HUES6 (cell line): ENCODE measurements around the gene BMPR2.

ENCODE experiments used
- H3K27ac ChIP-seq: 2 replicates; pipeline ENCODE4 v1.7.0; 2013; ENCODE audit warnings: low read depth, mild to moderate bottlenecking, low read length, inconsistent platforms
- H3K27me3 ChIP-seq: 2 replicates; pipeline ENCODE4 v1.6.1; 2013; ENCODE audit warnings: low read length; ENCODE audit not compliant: control insufficient read depth, insufficient read depth
- H3K36me3 ChIP-seq: 2 replicates; pipeline ENCODE4 v1.6.1; 2013; ENCODE audit warnings: low read length; ENCODE audit not compliant: control insufficient read depth, insufficient read depth
- H3K4me1 ChIP-seq: 2 replicates; pipeline ENCODE4 v1.6.1; 2013; ENCODE audit warnings: low read length; ENCODE audit not compliant: control insufficient read depth, insufficient read depth
- H3K4me3 ChIP-seq: 2 replicates; pipeline ENCODE4 v1.5.1; 2013; ENCODE audit warnings: low read depth, low read length
- H3K9ac ChIP-seq: one replicate; pipeline ENCODE4 v1.6.1; 2013; ENCODE audit warnings: mild to moderate bottlenecking, low read length
- H3K9me3 ChIP-seq: 2 replicates; pipeline ENCODE4 v1.6.1; 2013; ENCODE audit warnings: low read depth, low read length; ENCODE audit not compliant: control insufficient read depth, insufficient read depth

BMPR2 gene

DNA sequence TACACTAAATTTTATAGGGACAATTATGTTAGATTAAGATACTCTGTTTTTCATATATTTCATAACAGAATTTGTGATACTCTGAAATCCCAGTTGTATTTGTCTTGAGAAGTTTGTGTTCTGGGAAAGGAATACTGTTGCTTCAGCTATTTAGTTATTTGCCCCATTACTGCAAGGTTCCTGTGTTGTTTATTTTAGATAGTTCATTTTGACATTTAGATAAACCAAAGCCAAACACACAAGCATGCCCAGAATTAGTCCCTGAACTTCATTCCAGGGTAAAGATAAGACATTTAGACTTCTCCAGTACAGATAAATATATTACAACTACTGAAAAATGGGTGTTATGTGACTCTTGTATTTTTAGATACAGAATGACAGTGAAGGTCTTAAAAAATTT lies 74.7 kb downstream of the BMPR2 start:
- no peaks in the 10 kb centered on the region for H3K4me1 ChIP-seq
- H3K9ac ChIP-seq: no peak overlapping the region
- no peaks in the 10 kb centered on the region for H3K9me3 ChIP-seq
- H3K27me3 ChIP-seq: no peaks in the 10 kb centered on the region
- H3K27ac ChIP-seq: no peak overlapping the region
- H3K4me3 ChIP-seq: no peak overlapping the region
- H3K36me3 ChIP-seq: peaks cover 5% of the 10 kb centered on the region; the same call in 1 of the 2 replicates

DNA sequence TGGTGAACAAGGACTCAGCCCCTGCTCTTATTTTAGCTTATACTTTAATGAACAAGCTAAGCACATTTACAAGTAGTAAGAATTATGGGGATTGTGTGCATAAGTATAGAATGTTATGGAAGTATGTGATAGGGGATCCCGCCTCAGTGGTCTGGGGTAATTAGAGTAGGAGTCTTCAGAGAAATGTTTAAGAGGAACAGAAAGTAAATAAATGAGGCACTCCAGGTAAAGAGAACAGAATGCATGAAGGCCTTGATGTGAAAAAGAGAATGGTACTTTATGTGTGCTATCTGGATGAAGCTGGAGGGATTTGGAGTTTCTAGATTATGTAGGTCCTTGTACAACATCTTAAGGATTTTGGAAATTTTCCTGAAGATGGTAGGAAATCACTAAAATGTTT lies 76.6 kb downstream of the BMPR2 start:
- no peaks in the 10 kb centered on the region for H3K9me3 ChIP-seq

DNA sequence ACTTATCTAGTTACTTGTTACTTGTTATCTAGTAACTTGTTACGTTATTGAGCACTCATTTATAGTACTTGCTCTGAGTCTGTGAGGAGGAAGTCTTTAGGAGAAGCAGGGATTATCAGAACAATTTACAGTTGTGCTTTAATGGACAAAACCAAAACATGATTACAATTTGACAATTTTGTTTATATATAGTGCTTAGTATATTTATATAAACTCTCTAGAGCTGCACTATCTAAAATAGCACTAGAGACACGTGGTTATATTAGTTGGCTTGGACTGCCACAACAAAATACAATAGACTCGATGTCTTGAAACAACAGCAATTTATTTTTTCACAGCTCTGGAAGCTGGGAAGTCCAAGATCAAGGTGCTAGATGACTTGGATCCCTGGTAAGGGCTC lies 78.4 kb downstream of the BMPR2 start:
- no peaks in the 10 kb centered on the region for H3K9me3 ChIP-seq
- H3K36me3 ChIP-seq: peaks cover 5% of the 10 kb centered on the region; the same call in 1 of the 2 replicates
- H3K9ac ChIP-seq: no peak overlapping the region
- no peaks in the 10 kb centered on the region for H3K27me3 ChIP-seq
- H3K4me1 ChIP-seq: no peaks in the 10 kb centered on the region
- H3K4me3 ChIP-seq: no peak overlapping the region
- H3K27ac ChIP-seq: no peak overlapping the region

More for the DNA sequence above, 76.6 kb downstream of the BMPR2 start:
- Histone ChIP-seq H3K9ac (no peak overlapping the region), H3K4me1 (no peaks in the 10 kb centered on the region), H3K27ac (no peak overlapping the region), H3K36me3 (peaks cover 8% of the 10 kb centered on the region; the same call in 1 of the 2 replicates), H3K4me3 (no peak overlapping the region), H3K27me3 (no peaks in the 10 kb centered on the region)

DNA sequence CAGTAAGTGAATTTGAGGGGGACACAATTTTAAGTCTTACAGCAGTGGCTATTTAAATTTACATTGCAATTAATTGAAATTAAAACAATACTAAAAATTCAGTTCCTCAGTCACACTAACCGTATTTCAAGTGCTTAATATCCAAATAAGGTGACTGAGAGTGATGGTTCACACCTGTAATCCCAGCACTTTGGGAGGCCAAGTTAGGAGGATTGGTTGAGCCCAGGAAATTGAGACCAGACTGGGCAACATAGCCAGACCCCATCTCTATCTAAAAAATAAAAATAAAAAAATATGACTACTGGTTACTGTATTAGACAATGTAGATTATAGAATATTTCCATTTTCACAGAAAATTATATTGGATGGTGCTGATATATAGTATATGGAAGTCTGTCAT lies 79.0 kb downstream of the BMPR2 start:
- H3K4me3 ChIP-seq: no peak overlapping the region
- no peak overlapping the region for H3K9ac ChIP-seq
- no peaks in the 10 kb centered on the region for H3K4me1 ChIP-seq
- no peaks in the 10 kb centered on the region for H3K9me3 ChIP-seq
- no peak overlapping the region for H3K27ac ChIP-seq
- peaks cover 5% of the 10 kb centered on the region; the same call in 1 of the 2 replicates for H3K36me3 ChIP-seq
- no peaks in the 10 kb centered on the region for H3K27me3 ChIP-seq

DNA sequence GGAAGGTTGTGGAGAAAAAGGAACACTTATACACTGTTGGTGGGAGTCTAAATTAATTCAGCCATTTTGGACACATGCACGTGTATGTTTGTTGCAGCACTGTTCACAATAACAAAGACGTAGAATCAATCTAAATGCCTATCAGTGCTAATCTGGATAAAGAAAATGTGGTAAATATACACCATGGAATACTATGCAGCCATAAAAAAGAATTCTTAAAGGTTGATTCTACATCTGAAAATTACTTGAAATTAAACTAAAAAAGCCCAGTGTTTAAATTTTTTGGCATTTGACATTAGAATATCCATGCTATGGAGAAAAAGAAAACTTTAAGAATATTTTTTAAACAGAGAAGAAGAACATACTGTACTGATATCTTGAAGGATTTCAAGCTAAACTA lies 84.0 kb downstream of the BMPR2 start:
- Histone ChIP-seq H3K27me3 (no peaks in the 10 kb centered on the region), H3K9me3 (no peaks in the 10 kb centered on the region), H3K9ac (no peak overlapping the region), H3K27ac (no peak overlapping the region), H3K36me3 (peaks cover 8% of the 10 kb centered on the region), H3K4me1 (no peaks in the 10 kb centered on the region), H3K4me3 (no peak overlapping the region)

DNA sequence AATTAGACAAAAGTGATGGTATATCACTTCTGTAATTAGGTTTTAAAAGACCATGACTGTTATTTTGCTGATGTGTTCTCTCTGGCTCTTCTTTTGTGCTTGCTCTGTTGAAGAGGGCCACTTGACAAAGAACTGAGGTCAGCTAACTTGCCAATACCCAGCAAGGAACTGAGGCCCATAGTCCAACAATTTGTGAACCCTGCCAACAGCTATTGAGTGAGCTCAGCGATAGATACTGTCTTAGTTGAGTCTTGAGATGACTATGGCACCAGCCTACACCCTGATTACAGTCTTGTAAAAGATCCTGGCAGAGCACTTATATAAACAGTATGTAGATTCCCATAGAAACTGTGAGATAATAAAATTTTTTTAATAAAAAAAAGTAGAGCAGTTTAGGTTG lies 103.0 kb downstream of the BMPR2 start:
- no peaks in the 10 kb centered on the region for H3K9me3 ChIP-seq
- no peak overlapping the region for H3K9ac ChIP-seq
- H3K27ac ChIP-seq: no peak overlapping the region
- no peaks in the 10 kb centered on the region for H3K4me1 ChIP-seq
- no peak overlapping the region for H3K4me3 ChIP-seq
- H3K27me3 ChIP-seq: no peaks in the 10 kb centered on the region
- 0 out of 2 replicates have a peak, but pooled peaks cover 12% of the 10 kb centered on the region for H3K36me3 ChIP-seq

DNA sequence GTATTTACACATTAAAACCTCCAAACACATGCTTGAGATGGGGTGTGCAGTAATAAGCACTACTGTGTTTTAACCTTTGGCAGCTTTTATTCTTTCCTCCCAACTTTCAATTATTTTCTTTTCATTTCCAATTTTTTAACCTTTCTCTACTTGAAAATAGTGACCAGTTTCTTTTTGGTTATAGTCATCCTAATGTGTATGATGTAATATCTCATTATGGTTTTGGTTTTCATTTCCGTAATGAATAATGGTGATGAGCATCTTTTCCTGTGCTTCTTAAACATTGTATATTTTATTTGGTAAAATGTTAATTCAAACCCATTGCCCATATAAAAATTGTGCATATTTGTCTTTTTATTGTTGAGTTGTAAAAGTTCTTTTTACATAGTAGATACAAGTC lies 103.5 kb downstream of the BMPR2 start:
- Histone ChIP-seq H3K4me3 (no peak overlapping the region), H3K27me3 (no peaks in the 10 kb centered on the region), H3K4me1 (no peaks in the 10 kb centered on the region), H3K9me3 (no peaks in the 10 kb centered on the region), H3K9ac (no peak overlapping the region), H3K36me3 (0 out of 2 replicates have a peak, but pooled peaks cover 12% of the 10 kb centered on the region), H3K27ac (no peak overlapping the region)

DNA sequence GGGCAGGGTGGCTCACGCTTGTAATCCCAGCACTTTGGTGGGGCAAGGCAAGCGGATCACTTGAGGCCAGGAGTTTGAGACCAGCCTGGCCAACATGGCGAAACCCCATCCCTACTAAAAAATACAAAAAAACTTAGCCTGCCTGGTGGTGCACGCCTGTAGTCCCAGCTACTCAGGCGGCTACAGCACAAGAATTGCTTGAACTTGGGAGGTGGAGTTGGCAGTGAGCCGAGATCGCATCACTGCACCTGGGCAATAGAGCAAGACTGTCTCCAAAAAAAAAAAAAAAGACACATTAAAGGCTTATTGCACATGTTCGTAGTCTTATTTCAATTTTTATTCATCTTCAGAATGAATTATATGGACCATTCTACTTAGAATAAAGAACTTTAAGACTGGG lies 110.2 kb downstream of the BMPR2 start:
- H3K9me3 ChIP-seq: no peaks in the 10 kb centered on the region
- H3K36me3 ChIP-seq: peaks cover 13% of the 10 kb centered on the region
- H3K4me1 ChIP-seq: no peaks in the 10 kb centered on the region
- no peak overlapping the region for H3K9ac ChIP-seq
- H3K4me3 ChIP-seq: no peak overlapping the region
- no peaks in the 10 kb centered on the region for H3K27me3 ChIP-seq
- no peak overlapping the region for H3K27ac ChIP-seq

DNA sequence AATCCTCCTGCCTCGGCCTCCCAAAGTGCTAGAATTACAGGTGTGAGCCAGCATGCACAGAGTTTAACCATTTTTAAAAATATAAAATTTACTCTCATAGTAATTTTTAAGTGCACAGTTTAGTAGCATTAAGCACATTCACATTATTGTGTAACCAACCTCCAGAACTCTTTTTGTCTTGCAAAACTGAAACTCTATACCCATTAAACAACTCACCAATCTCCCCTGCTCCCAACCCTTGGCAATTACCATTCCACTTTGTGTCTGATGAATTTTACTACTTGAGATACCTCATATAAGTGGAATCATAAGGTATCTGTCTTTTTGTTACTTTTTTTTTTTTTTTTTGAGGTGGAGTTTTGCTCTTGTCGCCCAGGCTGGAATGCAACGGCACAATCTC lies 112.5 kb downstream of the BMPR2 start:
- Histone ChIP-seq H3K4me1 (no peaks in the 10 kb centered on the region), H3K27me3 (no peaks in the 10 kb centered on the region), H3K9ac (no peak overlapping the region), H3K27ac (no peak overlapping the region), H3K9me3 (no peaks in the 10 kb centered on the region), H3K36me3 (peaks cover 7% of the 10 kb centered on the region), H3K4me3 (no peak overlapping the region)

DNA sequence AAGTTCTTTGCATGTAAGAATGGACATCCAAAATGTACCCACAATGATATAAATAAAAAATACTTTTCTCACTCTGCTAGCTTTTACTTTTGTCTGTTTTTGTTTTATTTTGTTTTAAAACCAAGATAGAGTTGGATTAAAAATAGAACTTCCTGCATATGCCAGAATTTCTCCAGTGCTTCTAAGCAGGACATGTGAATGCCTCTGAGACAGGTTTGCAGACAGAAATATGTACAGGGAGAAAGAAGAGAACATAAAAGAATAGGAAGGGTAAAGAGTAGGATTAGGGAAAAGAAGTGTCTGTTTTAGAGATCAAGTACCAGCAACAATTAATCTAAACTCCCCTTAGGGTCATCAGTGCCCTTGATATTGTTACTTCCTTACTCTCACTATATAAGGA lies 114.4 kb downstream of the BMPR2 start:
- Histone ChIP-seq H3K9ac (no peak overlapping the region), H3K4me3 (no peak overlapping the region), H3K27ac (no peak overlapping the region), H3K4me1 (peaks cover 17% of the 10 kb centered on the region), H3K9me3 (no peaks in the 10 kb centered on the region), H3K27me3 (no peaks in the 10 kb centered on the region), H3K36me3 (peaks cover 7% of the 10 kb centered on the region)

DNA sequence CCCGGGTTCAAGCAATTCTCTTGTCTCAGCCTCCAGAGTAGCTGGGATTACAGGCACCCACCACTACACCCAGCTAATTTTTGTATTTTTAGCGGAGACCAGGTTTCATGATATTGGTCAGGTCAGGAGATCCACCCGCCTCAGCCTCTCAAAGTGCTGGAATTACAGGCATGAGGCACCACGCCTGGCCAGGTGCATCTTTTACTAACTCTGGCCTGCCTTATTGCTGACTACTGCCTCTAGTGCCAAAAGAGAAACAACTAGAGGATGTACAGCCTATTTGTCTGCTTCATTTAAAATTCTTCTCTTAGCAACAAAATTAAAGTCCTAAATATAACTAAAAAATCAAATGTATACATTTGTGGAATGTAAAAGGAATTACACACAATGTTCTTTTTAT lies 115.4 kb downstream of the BMPR2 start:
- H3K9ac ChIP-seq: no peak overlapping the region
- H3K4me1 ChIP-seq: peaks cover 21% of the 10 kb centered on the region
- H3K9me3 ChIP-seq: no peaks in the 10 kb centered on the region
- no peaks in the 10 kb centered on the region for H3K27me3 ChIP-seq
- no peak overlapping the region for H3K4me3 ChIP-seq
- H3K27ac ChIP-seq: no peak overlapping the region
- H3K36me3 ChIP-seq: peaks cover 7% of the 10 kb centered on the region
